SK-N-MC (cell line): ENCODE data around the gene TMEM52.
A peak's percentile ranks its signal among the peaks of the same experiment; 100 is the strongest.

ENCODE experiments used
- DNase-seq: peaks from one replicate; pipeline ENCODE4 v3.0.0-alpha.2; 2011; ENCODE audit warnings: low read depth, low spot score
- H3K27ac ChIP-seq: fragments of 200-600 bp; sonication (generic); 2 replicates; pipeline ENCODE4 v1.5.1; 2016; ENCODE audit warnings: mixed run types
- H3K36me3 ChIP-seq: fragments of 200-600 bp; sonication (generic); 2 replicates; pipeline ENCODE4 v1.6.1; 2017; ENCODE audit warnings: antibody characterized with exemption, low read length, mixed read lengths; ENCODE audit not compliant: insufficient read depth
- H3K4me3 ChIP-seq: fragments of 200-600 bp; sonication (generic); 2 replicates; pipeline ENCODE4 v1.5.1; 2016
- H3K9ac ChIP-seq: fragments of 200-600 bp; sonication (generic); 2 replicates; pipeline ENCODE4 v1.8.0; 2017; ENCODE audit warnings: mixed run types, mixed read lengths; ENCODE audit not compliant: insufficient read length
- H3K9me3 ChIP-seq: fragments of 200-600 bp; sonication (generic); 2 replicates; pipeline ENCODE4 v1.6.1; 2017; ENCODE audit warnings: low read depth, mild to moderate bottlenecking, antibody characterized with exemption, low read length, moderate library complexity, mixed read lengths
- EZH2 ChIP-seq: fragments of 200-600 bp; sonication (generic); IDR thresholded peaks from one replicate; pipeline ENCODE4 v1.6.1; 2017; ENCODE audit warnings: antibody characterized with exemption
- FOXP2 ChIP-seq: optimal IDR thresholded peaks from 2 replicates; pipeline ENCODE3; 2011; ENCODE audit warnings: mild to moderate bottlenecking, moderate library complexity; ENCODE audit not compliant: insufficient read depth; ENCODE audit errors: extremely low read length, control extremely low read depth
- POLR2AphosphoS5 ChIP-seq: IDR thresholded peaks from 2 replicates; pipeline ENCODE4 v1.6.1; 2012; ENCODE audit warnings: mild to moderate bottlenecking, low read depth, low read length, borderline replicate concordance

TMEM52 gene

DNA sequence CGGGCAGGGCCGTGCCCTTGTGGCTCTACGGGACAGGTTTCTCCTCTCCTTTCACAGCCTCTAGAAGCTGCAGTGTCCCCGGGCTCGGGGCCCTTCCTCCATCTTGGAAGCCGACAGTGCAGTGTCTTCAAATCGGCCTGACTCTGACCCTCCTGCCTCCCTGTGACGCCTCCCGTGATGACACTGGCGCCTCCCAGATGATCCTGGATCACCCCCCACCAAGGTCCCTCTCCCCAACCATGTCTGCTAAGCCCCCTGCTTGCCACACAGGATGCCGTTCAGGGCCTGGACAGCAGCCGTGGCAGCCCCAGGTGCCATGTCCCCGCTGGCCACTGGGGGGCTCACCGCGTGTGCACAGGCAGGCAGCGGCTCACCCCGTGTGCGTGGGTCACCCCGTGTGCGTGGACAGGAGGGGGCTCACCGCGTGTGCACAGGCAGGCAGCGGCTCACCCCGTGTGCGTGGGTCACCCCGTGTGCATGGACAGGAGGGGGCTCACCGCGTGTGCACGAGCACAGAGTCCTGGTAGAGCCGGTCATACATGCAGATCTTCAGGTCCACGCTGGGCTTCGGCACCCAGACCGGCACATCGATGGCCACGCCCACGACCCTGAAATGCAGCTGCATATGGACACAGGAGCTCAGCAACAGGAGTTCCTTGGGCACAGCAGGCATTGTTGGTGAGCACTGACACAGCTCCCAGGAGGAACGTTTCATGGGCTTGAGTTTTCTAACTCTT is 24.9 kb upstream of the TMEM52 start:
- no peak for DNase-seq
- Histone ChIP-seq H3K4me3 (no peak overlapping the region), H3K27ac (no peak overlapping the region), H3K9ac (no peak overlapping the region), H3K36me3 (no peaks in the 10 kb centered on the region), H3K9me3 (no peaks in the 10 kb centered on the region)
- TF ChIP-seq EZH2, result no peak
- TF ChIP-seq FOXP2, result no peak
- TF ChIP-seq POLR2AphosphoS5, result no peak

GRCh38 chr1:1942753-1943656 is 23.9 kb upstream of the TMEM52 start:
- H3K9ac ChIP-seq, result no peak overlapping the region
- no peak overlapping the region for H3K4me3 ChIP-seq
- no peaks in the 10 kb centered on the region for H3K36me3 ChIP-seq
- no peak for DNase-seq
- H3K9me3 ChIP-seq, result no peaks in the 10 kb centered on the region
- TF ChIP-seq EZH2, result no peak
- 0 out of 2 replicates have a peak, but pooled peaks have one; percentile 48 for TF ChIP-seq POLR2AphosphoS5
- H3K27ac ChIP-seq, result no peak overlapping the region

DNA sequence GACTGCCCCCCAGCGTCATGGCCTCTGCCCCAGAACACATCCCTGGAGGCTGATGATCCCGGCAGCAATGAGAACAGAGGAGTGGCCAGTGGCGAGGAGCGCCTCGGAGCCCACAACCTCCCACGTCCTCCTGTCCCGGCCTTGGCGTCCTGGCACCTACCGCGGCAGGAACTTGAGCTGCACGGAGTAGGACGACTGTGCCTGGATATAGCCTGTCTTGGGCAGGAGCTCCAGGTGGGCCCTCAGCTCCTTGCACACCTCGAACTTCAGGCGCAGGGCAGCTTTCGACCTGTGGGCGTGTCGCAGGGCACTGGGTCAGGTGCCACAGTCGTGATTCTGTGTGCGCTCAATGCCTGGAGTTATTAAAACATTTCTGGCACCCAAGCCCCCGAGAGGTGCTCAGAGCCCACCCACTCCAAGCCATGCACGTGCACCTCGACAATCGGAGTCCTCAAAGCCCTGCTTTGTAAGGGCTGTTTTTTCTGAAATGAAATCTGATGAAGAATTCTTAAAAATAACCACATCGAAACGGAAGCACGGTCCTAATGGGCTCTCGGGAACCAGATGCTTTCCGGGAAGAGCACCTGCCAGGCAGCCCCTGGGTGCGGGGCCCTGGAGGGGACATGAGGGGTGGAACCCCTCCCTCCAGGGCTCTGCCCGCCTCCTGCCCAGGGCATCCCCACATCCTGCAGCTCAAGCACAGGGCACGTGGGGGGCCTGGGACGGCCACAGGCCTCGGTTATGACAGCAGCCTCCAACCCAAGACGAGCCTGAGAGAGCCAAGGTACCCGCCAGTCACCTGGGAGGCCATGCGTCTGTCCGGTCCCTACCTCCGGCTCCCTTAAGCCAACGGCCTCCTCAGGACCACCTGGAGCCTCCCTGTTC is 23.0 kb upstream of the TMEM52 start:
- Histone ChIP-seq H3K27ac (no peak overlapping the region), H3K36me3 (no peaks in the 10 kb centered on the region), H3K9ac (no peak overlapping the region), H3K9me3 (no peaks in the 10 kb centered on the region), H3K4me3 (no peak overlapping the region)
- no peak for DNase-seq
- TF ChIP-seq EZH2, result no peak
- TF ChIP-seq FOXP2, result no peak

- Histone ChIP-seq H3K4me3 (no peak overlapping the region), H3K9me3 (no peaks in the 10 kb centered on the region), H3K27ac (no peak overlapping the region), H3K9ac (no peak overlapping the region), H3K36me3 (no peaks in the 10 kb centered on the region)
- DNase-seq, result no peak
- TF ChIP-seq POLR2AphosphoS5 (no peak), EZH2 (no peak), FOXP2 (no peak)
Observed at GRCh38 chr1:1941211-1941841, 22.2 kb upstream of the TMEM52 start.

GRCh38 chr1:1940123-1940425 is 21.0 kb upstream of the TMEM52 start:
- no peak for DNase-seq
- Histone ChIP-seq H3K27ac (no peak overlapping the region), H3K9me3 (no peaks in the 10 kb centered on the region), H3K4me3 (no peak overlapping the region), H3K9ac (no peak overlapping the region), H3K36me3 (no peaks in the 10 kb centered on the region)
- TF ChIP-seq POLR2AphosphoS5, result no peak
- TF ChIP-seq FOXP2, result no peak
- no peak for TF ChIP-seq EZH2

DNA sequence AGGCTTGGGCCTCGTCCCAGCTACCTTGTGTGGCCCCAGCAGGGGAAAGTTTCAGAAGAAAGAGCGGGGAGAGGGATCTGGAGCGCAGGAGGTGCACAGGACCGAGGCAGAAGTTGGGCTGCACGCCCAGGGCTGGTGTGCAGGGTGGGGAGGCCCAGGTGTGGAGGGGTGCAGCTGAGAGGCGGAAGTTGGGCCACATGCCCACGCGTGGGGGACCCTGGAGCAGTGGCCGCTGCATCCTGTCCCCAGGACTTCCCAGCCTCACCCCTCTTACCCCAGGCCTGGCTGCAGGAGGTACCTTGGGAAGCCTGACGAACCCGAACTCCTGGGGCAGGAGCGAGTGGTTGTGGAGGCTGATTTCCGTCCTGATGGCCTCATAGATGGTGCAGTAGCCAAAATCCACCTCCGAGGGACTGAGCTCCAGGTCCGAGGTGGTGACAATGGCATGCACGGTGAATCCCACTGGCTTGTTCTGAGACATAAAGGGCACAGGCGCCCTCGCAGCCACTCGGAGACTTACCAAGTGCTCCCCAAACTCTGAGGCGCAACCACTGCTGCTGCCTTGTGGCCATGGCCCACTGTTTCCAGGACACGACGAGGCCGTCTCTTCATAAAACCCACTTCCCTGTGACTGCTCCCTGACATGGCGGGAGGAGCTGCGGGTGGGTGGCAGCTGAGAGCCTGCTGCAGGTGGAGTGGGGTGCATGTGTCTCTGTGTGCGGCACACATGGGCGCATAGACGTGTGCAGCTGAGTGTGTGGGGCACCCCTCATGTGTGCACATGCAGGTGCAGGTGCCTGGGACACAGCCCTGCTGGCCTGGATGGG is 20.4 kb upstream of the TMEM52 start:
- Histone ChIP-seq H3K9ac (no peak overlapping the region), H3K27ac (no peak overlapping the region), H3K36me3 (no peaks in the 10 kb centered on the region), H3K4me3 (no peak overlapping the region), H3K9me3 (no peaks in the 10 kb centered on the region)
- DNase-seq, result no peak
- no peak for TF ChIP-seq FOXP2
- no peak for TF ChIP-seq POLR2AphosphoS5
- no peak for TF ChIP-seq EZH2

DNA sequence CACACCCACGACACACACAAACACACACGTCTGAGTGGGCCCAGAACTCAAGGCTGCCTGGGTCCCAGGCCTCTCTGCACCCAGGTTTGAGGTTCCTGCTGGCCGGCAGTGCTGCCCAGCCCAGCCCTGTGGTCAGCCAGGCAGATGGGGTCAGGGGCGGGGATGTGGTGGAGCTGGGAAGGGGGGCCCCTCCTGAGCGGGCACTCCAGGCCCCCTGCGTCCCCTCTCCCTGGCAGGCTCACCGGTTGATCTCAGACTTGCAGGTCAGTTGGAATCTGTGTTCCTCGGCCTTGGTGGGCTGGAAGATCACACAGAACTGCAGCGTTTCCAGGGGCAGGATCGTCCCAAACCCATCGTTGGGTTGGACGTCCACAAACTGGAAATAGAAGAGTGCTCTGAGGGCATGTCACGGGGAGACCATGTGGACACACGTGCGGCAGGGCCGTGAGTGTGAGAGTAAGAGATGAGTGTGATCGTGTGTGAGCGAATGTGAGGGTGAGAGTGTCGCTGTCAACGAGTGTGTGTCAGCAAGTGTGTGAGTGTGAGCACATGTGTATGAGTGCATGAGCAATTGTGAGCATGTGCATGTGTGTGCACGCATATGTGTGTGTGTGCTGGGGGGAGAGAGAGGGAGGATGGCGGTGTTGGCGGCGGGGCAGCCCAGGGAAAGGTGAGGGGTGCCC is 19.7 kb upstream of the TMEM52 start:
- no peak overlapping the region for H3K9ac ChIP-seq
- H3K36me3 ChIP-seq, result no peaks in the 10 kb centered on the region
- H3K9me3 ChIP-seq, result no peaks in the 10 kb centered on the region
- H3K27ac ChIP-seq, result no peak overlapping the region
- TF ChIP-seq POLR2AphosphoS5 (no peak), EZH2 (no peak), FOXP2 (no peak)
- no peak for DNase-seq
- H3K4me3 ChIP-seq, result no peak overlapping the region
